Measurements from ENCODE around the gene EPHB1.

Gene EPHB1

DNA sequence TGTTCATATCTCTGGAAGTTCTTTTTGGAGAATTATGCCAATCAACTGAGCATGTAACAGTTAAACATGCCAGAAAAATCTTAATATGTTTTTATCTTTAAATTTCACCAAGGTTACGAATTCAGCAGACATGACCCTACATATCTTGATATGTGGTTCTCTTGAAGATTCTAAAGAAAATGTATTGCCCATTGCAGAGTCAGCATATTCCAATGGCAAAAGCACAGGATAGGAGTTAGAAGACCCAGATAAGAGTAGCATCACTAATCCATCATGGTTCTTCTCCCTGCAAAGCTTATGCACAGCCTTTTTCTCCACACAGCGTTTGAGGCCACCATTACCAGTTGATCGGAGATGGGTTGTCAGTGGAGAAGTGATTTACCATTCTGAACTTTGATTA is 402.8 kb downstream of the EPHB1 start:
- no peak overlapping the region for H3K27ac ChIP-seq
- no peak for DNase-seq
- H3K9me3 ChIP-seq (ENCODE audit: severe bottlenecking): no peaks in the 10 kb centered on the region
- no peak overlapping the region for H3K4me3 ChIP-seq (ENCODE audit: low read depth, low read length)
- no peaks in the 10 kb centered on the region for H3K27me3 ChIP-seq (ENCODE audit: insufficient read depth, low read depth, severe bottlenecking)
- TF ChIP-seq, protein P1, sequence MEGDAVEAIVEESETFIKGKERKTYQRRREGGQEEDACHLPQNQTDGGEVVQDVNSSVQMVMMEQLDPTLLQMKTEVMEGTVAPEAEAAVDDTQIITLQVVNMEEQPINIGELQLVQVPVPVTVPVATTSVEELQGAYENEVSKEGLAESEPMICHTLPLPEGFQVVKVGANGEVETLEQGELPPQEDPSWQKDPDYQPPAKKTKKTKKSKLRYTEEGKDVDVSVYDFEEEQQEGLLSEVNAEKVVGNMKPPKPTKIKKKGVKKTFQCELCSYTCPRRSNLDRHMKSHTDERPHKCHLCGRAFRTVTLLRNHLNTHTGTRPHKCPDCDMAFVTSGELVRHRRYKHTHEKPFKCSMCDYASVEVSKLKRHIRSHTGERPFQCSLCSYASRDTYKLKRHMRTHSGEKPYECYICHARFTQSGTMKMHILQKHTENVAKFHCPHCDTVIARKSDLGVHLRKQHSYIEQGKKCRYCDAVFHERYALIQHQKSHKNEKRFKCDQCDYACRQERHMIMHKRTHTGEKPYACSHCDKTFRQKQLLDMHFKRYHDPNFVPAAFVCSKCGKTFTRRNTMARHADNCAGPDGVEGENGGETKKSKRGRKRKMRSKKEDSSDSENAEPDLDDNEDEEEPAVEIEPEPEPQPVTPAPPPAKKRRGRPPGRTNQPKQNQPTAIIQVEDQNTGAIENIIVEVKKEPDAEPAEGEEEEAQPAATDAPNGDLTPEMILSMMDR (IDR thresholded peaks at IDR 0.05; ENCODE audit: low read depth, low read length): no peak
- no peaks in the 10 kb centered on the region for H3K36me3 ChIP-seq

DNA sequence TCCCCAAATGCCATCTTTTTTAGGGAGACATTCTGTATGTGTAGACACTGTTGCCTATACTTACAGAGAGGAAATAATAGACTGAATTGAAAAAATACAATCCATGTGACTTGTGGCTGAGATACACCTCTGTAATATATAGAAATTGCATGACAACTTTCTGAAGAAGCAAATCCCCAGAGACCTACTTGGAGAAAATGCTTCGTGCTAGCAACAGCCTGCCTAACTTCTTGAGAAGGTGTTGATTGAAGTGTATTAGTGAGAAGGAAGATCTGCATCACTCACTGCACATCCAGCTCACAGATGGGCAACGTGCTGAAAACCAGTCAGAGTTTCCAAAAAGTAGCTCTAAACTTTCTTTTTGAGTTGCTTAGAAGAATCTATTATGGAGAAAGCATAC is 404.1 kb downstream of the EPHB1 start:
- no peak for DNase-seq
- H3K9me3 ChIP-seq (ENCODE audit: severe bottlenecking): no peaks in the 10 kb centered on the region
- no peak overlapping the region for H3K4me3 ChIP-seq (ENCODE audit: low read depth, low read length)
- TF ChIP-seq, protein P1 (IDR thresholded peaks at IDR 0.05; ENCODE audit: low read depth, low read length): no peak
- no peak overlapping the region for H3K27ac ChIP-seq
- no peaks in the 10 kb centered on the region for H3K36me3 ChIP-seq
- H3K27me3 ChIP-seq (ENCODE audit: insufficient read depth, low read depth, severe bottlenecking): no peaks in the 10 kb centered on the region

DNA sequence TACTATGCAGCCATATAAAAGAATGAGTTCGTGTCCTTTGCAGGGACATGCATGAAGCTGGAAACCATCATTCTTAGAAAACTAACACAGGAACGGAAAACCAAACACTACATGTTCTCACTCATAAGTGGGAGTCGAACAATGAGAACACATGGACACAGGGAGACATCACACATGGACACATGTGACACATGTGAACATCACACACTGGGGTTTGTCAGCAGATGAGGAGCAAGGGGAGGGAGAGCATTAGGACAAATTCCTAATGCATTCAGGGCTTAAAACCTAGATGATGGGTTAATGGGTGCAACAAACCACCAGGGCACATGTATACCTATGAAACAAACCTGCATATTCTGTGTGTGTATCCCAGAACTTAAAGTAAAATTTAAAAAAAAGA is 408.0 kb downstream of the EPHB1 start:
- H3K36me3 ChIP-seq: no peaks in the 10 kb centered on the region
- TF ChIP-seq, protein P1 (IDR thresholded peaks at IDR 0.05; ENCODE audit: low read depth, low read length): no peak
- no peaks in the 10 kb centered on the region for H3K27me3 ChIP-seq (ENCODE audit: insufficient read depth, low read depth, severe bottlenecking)
- H3K4me3 ChIP-seq (ENCODE audit: low read depth, low read length): no peak overlapping the region
- no peak overlapping the region for H3K27ac ChIP-seq
- H3K9me3 ChIP-seq (ENCODE audit: severe bottlenecking): no peaks in the 10 kb centered on the region
- no peak for DNase-seq

DNA sequence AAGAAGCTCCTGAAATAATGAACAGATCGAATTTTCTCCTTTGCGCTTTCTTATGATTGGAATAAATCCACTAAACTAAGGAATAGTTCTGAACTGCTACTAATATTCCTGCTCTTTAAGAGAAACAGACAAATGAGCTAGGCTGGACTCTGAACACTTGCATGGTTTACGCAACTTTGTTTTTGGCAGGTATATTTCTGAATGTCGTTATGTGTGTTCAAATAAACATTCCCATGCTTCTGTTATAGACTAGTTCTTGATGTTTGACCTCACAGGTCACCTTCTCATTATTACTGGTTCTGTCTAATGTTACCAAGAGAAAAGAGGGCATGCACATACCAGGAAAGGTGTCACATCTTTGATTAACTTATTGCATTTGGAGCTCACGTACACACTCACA is 418.2 kb downstream of the EPHB1 start:
- no peaks in the 10 kb centered on the region for H3K9me3 ChIP-seq (ENCODE audit: severe bottlenecking)
- no peaks in the 10 kb centered on the region for H3K27me3 ChIP-seq (ENCODE audit: insufficient read depth, low read depth, severe bottlenecking)
- no peaks in the 10 kb centered on the region for H3K36me3 ChIP-seq
- H3K4me3 ChIP-seq (ENCODE audit: low read depth, low read length): no peak overlapping the region
- TF ChIP-seq, protein P1 (IDR thresholded peaks at IDR 0.05; ENCODE audit: low read depth, low read length): no peak
- DNase-seq: no peak
- H3K27ac ChIP-seq: no peak overlapping the region

DNA sequence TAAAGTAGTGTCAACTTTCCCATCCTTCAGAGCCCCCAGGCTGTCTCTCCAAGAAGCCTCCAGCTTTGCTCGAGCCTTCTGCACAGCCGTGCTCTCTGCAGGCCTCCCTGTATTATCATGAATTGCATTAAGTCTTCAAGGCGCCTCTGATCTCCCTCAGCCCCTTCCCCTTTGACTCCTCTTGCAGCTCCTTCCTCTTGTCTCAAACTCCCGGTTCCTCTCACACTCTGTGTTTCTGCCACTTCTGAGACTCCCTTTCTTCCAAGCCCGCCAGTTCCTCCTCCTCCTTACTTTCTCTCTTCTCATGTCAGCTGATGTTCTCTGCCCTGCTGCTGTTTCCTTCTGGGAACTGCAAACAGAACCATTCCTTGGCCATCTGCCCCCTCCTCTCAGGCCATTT is 418.8 kb downstream of the EPHB1 start:
- no peaks in the 10 kb centered on the region for H3K9me3 ChIP-seq (ENCODE audit: severe bottlenecking)
- no peaks in the 10 kb centered on the region for H3K36me3 ChIP-seq
- TF ChIP-seq, protein P1 (IDR thresholded peaks at IDR 0.05; ENCODE audit: low read depth, low read length): no peak
- H3K27me3 ChIP-seq (ENCODE audit: insufficient read depth, low read depth, severe bottlenecking): no peaks in the 10 kb centered on the region
- no peak for DNase-seq
- no peak overlapping the region for H3K27ac ChIP-seq
- no peak overlapping the region for H3K4me3 ChIP-seq (ENCODE audit: low read depth, low read length)

DNA sequence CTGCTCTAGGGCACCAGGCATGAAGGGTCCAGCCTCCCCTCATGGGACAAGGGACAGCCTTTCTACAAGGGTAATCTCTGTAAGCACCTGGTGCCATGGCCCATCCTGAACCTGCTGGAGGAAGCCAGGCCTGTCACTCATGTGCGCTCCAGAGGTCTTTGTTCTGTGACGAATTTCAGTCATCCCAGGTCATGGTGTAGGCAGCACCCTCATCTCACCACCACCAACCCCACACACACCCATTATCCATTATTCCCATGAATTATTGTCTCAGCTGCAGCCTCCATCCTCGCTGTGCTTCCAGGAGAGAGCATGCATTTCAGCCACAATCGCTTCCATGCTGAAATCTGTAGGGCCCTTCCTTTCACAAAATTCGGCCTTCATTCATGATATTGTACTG is 419.3 kb downstream of the EPHB1 start:
- H3K27ac ChIP-seq: no peak overlapping the region
- no peaks in the 10 kb centered on the region for H3K36me3 ChIP-seq
- no peaks in the 10 kb centered on the region for H3K27me3 ChIP-seq (ENCODE audit: insufficient read depth, low read depth, severe bottlenecking)
- no peak for DNase-seq
- H3K9me3 ChIP-seq (ENCODE audit: severe bottlenecking): no peaks in the 10 kb centered on the region
- no peak overlapping the region for H3K4me3 ChIP-seq (ENCODE audit: low read depth, low read length)
- TF ChIP-seq, protein P1 (IDR thresholded peaks at IDR 0.05; ENCODE audit: low read depth, low read length): no peak

Measured in WERI-Rb-1 (cell line).